B cell (primary cell): ENCODE measurements around the gene DHX8. TPM values are rescaled to one million over a fixed set of nuclear protein-coding genes. Genes with fewer than 3 reads are reported as not detected.

Experiments
- ATAC-seq: fragments of 200-7000 bp; cut with Tn5 transposase; one replicate; pipeline ENCODE4 v1.10.0; 2021; ENCODE audit warnings: low read depth, mild to moderate bottlenecking, moderate number of reproducible peaks, moderate library complexity
- CTCF ChIA-PET: fragments of 350-600 bp; sonication (Branson Sonifier 250); formaldehyde crosslinking; loops from one replicate; lab custom pipeline; 2021; ENCODE audit warnings: antibody characterized with exemption, inconsistent platforms; lab: Charles Lee
- POLR2A ChIA-PET: fragments of 350-600 bp; sonication (Branson Sonifier 250); formaldehyde crosslinking; loops from one replicate; lab custom pipeline; 2021; ENCODE audit warnings: antibody characterized with exemption; lab: Charles Lee
- DNase-seq: peaks from one replicate; pipeline ENCODE4 v3.0.0; 2013
- H2AFZ ChIP-seq: 2 replicates; pipeline ENCODE4 v1.6.1; 2012; ENCODE audit warnings: mild to moderate bottlenecking, low read depth, low read length; ENCODE audit not compliant: insufficient read depth, poor library complexity, severe bottlenecking
- H3K27ac ChIP-seq, 2 donors: 1 replicate in 1 of 2; 2 replicates in 1 of 2; pipeline ENCODE4 v1.5.1; 2012 to 2013; ENCODE audit warnings: low read length in 2 of 2, mild to moderate bottlenecking in 2 of 2, moderate library complexity in 1 of 2
- H3K27me3 ChIP-seq, 4 experiments: fragments of 200-600 bp in 1 of 4; sonication (generic) in 1 of 4; replicated peaks in 1 of 4; 1 replicate in 2 of 4; 2 replicates in 2 of 4; pipeline versions ENCODE4 v1.6.1 to v1.7.0; 2013 to 2016; ENCODE audit warnings: low read length in 3 of 4, mild to moderate bottlenecking in 2 of 4, mixed read lengths in 1 of 4, moderate library complexity in 1 of 4; ENCODE audit not compliant: insufficient read depth in 4 of 4, control insufficient read depth in 3 of 4; ENCODE audit errors: control extremely low read depth in 1 of 4
- H3K36me3 ChIP-seq, 2 experiments: replicated peaks in 1 of 2; 1 replicate in 1 of 2; 2 replicates in 1 of 2; pipeline versions ENCODE4 v1.6.1 to v1.7.1; 2013; ENCODE audit warnings: low read length in 1 of 2; ENCODE audit not compliant: insufficient read depth in 2 of 2, control insufficient read depth in 1 of 2; ENCODE audit errors: control extremely low read depth in 1 of 2, extremely low read depth in 1 of 2
- H3K4me1 ChIP-seq, 2 donors: fragments of 200-600 bp in 1 of 2; sonication (generic) in 1 of 2; 1 replicate in 1 of 2; 2 replicates in 1 of 2; pipeline versions ENCODE4 v1.5.1 to v1.6.1; 2013 to 2017; ENCODE audit warnings: low read length in 2 of 2; ENCODE audit not compliant: control insufficient read depth in 2 of 2, insufficient read depth in 2 of 2
- H3K4me2 ChIP-seq: replicated peaks from 2 replicates; pipeline ENCODE3; 2012; ENCODE audit warnings: mild to moderate bottlenecking, low read depth, low read length; ENCODE audit not compliant: poor library complexity, severe bottlenecking
- H3K4me3 ChIP-seq, 5 experiments: fragments of 200-600 bp in 1 of 5; sonication (generic) in 1 of 5; 1 replicate in 3 of 5; 2 replicates in 2 of 5; pipeline versions ENCODE4 v1.5.1 to v1.7.0; 2011 to 2016; ENCODE audit warnings: low read length in 4 of 5, mild to moderate bottlenecking in 4 of 5, low read depth in 2 of 5, control low read depth in 1 of 5, moderate library complexity in 1 of 5; ENCODE audit not compliant: insufficient read depth in 1 of 5; ENCODE audit errors: control extremely low read depth in 1 of 5, extremely low read depth in 1 of 5
- H3K79me2 ChIP-seq: fragments of 200-600 bp; sonication (generic); one replicate; pipeline ENCODE4 v1.6.0; 2016; ENCODE audit warnings: low read length; ENCODE audit not compliant: control insufficient read depth, insufficient read depth
- H3K9ac ChIP-seq: fragments of 200-600 bp; sonication (generic); 2 replicates; pipeline ENCODE4 v1.6.1; 2017; ENCODE audit warnings: mild to moderate bottlenecking, low read length, moderate library complexity
- H3K9me3 ChIP-seq, 3 donors: one replicate each; pipeline versions ENCODE4 v1.6.1 to v1.7.1; 2013; ENCODE audit warnings: low read length in 2 of 3; ENCODE audit not compliant: control insufficient read depth in 2 of 3, insufficient read depth in 1 of 3; ENCODE audit errors: control extremely low read depth in 1 of 3
- H4K20me1 ChIP-seq: 2 replicates; pipeline ENCODE4 v1.6.0; 2012; ENCODE audit warnings: mild to moderate bottlenecking, low read length; ENCODE audit not compliant: insufficient read depth, control insufficient read depth, poor library complexity, severe bottlenecking
- H3K27ac Mint-ChIP-seq: one replicate; pipeline ENCODE4 v1.8.0; 2021; ENCODE audit warnings: mixed read lengths
- H3K27me3 Mint-ChIP-seq: one replicate; pipeline ENCODE4 v1.8.0; 2021; ENCODE audit warnings: mixed read lengths
- H3K4me1 Mint-ChIP-seq: one replicate; pipeline ENCODE4 v1.8.0; 2021; ENCODE audit warnings: mixed read lengths
- H3K4me3 Mint-ChIP-seq: one replicate; pipeline ENCODE4 v1.8.0; 2021; ENCODE audit warnings: mixed read lengths
- H3K9me3 Mint-ChIP-seq: one replicate; pipeline ENCODE4 v1.8.0; 2022; ENCODE audit warnings: mixed read lengths; ENCODE audit not compliant: insufficient read depth
- EZH2 ChIP-seq: IDR thresholded peaks from 2 replicates; pipeline ENCODE4 v1.6.1; 2012; ENCODE audit warnings: borderline replicate concordance, low read depth, mild to moderate bottlenecking, moderate library complexity, low read length; ENCODE audit not compliant: insufficient read depth, poor library complexity, severe bottlenecking
- WGBS: methylation state at CpG from one replicate; pipeline ENCODE4 v1.1.5; 2013; ENCODE audit warnings: missing lambda C conversion rate; ENCODE audit not compliant: insufficient coverage; 5-methylcytosine and 5-hydroxymethylcytosine counted together
- intact Hi-C: fragments of 100-400 bp; cut with micrococcal nuclease; formaldehyde crosslinking; loops from one replicate; pipeline ENCODE4 v1.10.0; 2022
- polyA plus RNA-seq: library from polyadenylated mRNA; depleted of rRNA; stranded (reverse); fragments of >200 nt; gene quantifications from 2 replicates; pipeline ENCODE4 v1.2.3, GENCODE V29; 2012
- total RNA-seq, 2 donors: library from RNA; stranded (reverse); fragments of 120-200 nt in 1 of 2; gene quantifications; 1 replicate in 1 of 2; 2 replicates in 1 of 2; pipeline versions ENCODE4 v1.2.3 to v1.2.4, GENCODE V29; 2013 to 2022
- TF ChIP-seq, protein P1 (sequence below): fragments of 200-600 bp; IDR thresholded peaks from one replicate; pipeline ENCODE4 v1.8.0; 2022; ENCODE audit warnings: antibody characterized with exemption, mild to moderate bottlenecking

The DHX8 gene
- total and polyA plus RNA-seq, 2 donors (not counting 1 experiment from before 2014, with no cell fraction given) = 17.9 to 63.3 TPM

DNA sequence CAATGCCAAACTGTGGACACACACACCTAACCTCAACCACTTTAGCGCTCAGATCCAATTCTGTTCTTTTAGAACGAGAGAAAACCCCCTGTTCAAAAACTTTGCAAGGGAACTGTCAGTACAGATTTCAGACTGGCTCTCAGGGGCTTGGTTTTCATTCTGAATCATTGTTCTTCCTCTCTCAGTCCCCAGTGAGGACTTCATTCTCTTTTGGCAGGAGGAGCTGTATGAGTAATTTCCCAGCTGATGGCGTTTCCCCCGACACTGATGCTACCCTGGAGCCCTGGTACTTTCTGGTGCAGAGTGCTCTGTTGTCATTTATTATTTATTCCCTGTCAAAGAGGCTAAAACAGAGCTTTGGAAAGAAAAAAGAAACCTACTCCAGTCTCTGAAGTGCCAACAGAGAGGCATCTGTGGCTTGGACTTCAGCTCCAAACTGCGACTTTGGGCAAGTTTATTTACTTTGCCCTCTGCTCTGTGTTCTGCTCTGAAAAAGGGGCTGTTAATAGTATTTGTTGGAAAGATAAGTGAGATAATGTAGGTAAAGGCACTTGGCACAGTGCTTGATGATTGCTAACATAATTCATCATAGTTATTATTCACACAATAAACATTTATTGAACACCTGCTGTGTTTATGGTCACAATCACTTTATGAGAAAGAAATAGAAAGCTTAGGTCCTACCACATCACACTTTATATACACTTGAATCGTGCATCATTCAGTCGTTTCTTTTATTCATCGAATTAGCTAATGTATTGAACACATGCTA, 34.0 kb downstream of the DHX8 start:
- TF ChIP-seq EZH2 = no peak
- H3K4me1 ChIP-seq = no peaks in the 10 kb centered on the region
- no peak overlapping the region for H2AFZ ChIP-seq
- POLR2A ChIA-PET = no interaction called here
- intact Hi-C loops = no loop called here
- WGBS = 69% methylated on average over 3 of the region's 8 CpGs
- H3K9me3 ChIP-seq = no peaks in the 10 kb centered on the region
- no peak overlapping the region for H3K27ac Mint-ChIP-seq
- H3K79me2 ChIP-seq = no peaks in the 10 kb centered on the region
- no peak overlapping the region for H3K4me2 ChIP-seq
- DNase-seq (no peak), ATAC-seq (no peak)
- no peaks in the 10 kb centered on the region for H3K27me3 Mint-ChIP-seq
- H4K20me1 ChIP-seq = no peaks in the 10 kb centered on the region
- no peak overlapping the region for H3K9ac ChIP-seq
- no peak overlapping the region for H3K4me3 ChIP-seq
- CTCF ChIA-PET = no interaction called here
- no peaks in the 10 kb centered on the region for H3K4me1 Mint-ChIP-seq
- H3K36me3 ChIP-seq = peaks cover 2 to 89% of the 10 kb centered on the region in 2 experiments
- H3K4me3 Mint-ChIP-seq = no peak overlapping the region
- H3K27ac ChIP-seq = no peak overlapping the region
- no peaks in the 10 kb centered on the region for H3K9me3 Mint-ChIP-seq
- no peaks in the 10 kb centered on the region for H3K27me3 ChIP-seq

DNA sequence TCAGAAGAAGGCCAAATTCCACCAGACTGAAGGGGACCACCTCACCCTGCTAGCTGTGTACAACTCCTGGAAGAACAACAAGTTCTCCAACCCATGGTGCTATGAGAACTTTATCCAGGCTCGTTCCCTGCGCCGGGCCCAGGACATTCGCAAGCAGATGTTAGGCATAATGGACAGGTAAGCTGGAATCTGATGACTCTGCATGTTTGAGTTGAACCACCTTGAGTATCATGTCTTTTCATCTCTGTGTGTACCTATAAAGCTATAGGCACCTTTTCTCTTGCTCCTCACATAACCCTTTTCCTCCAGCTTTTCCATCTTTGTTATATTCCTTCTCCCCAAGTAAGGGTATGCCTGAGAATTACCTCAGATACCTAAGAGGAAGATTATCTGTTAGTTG, 37.6 kb downstream of the DHX8 start:
- 100% methylated on average over 4 of the region's 4 CpGs for WGBS
- CTCF ChIA-PET = interaction anchor here (0.5 to 0.9 kb wide), 2 partner anchors 9 to 54 kb away, joined by 3 to 4 read pairs; no protein-coding TSS in a partner anchor
- DNase-seq (no peak), ATAC-seq (no peak)
- POLR2A ChIA-PET = no interaction called here
- no peaks in the 10 kb centered on the region for H3K9me3 Mint-ChIP-seq
- no peaks in the 10 kb centered on the region for H3K79me2 ChIP-seq
- no peaks in the 10 kb centered on the region for H3K4me1 ChIP-seq
- no peak overlapping the region for H2AFZ ChIP-seq
- H4K20me1 ChIP-seq = peaks cover 9% of the 10 kb centered on the region
- peaks cover 3 to 93% of the 10 kb centered on the region in 2 experiments for H3K36me3 ChIP-seq
- H3K27me3 ChIP-seq = no peaks in the 10 kb centered on the region
- no peak overlapping the region for H3K4me3 Mint-ChIP-seq
- no peak overlapping the region for H3K27ac Mint-ChIP-seq
- intact Hi-C loops = no loop called here
- H3K27ac ChIP-seq = no peak overlapping the region
- TF ChIP-seq EZH2 = no peak
- TF ChIP-seq, protein P1, sequence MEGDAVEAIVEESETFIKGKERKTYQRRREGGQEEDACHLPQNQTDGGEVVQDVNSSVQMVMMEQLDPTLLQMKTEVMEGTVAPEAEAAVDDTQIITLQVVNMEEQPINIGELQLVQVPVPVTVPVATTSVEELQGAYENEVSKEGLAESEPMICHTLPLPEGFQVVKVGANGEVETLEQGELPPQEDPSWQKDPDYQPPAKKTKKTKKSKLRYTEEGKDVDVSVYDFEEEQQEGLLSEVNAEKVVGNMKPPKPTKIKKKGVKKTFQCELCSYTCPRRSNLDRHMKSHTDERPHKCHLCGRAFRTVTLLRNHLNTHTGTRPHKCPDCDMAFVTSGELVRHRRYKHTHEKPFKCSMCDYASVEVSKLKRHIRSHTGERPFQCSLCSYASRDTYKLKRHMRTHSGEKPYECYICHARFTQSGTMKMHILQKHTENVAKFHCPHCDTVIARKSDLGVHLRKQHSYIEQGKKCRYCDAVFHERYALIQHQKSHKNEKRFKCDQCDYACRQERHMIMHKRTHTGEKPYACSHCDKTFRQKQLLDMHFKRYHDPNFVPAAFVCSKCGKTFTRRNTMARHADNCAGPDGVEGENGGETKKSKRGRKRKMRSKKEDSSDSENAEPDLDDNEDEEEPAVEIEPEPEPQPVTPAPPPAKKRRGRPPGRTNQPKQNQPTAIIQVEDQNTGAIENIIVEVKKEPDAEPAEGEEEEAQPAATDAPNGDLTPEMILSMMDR = no peak
- no peaks in the 10 kb centered on the region for H3K9me3 ChIP-seq
- no peak overlapping the region for H3K4me2 ChIP-seq
- H3K27me3 Mint-ChIP-seq = no peaks in the 10 kb centered on the region
- H3K4me3 ChIP-seq = no peak overlapping the region
- H3K4me1 Mint-ChIP-seq = no peaks in the 10 kb centered on the region
- no peak overlapping the region for H3K9ac ChIP-seq
